HEK293 (cell line): Measurements from ENCODE around the gene ELN.

ENCODE experiments used
- CTCF ChIA-PET: fragments of 350-600 bp; formaldehyde crosslinking; extraction: SDS; loops from one replicate; lab custom pipeline; 2021; ENCODE audit warnings: antibody characterized with exemption; lab: Yijun Ruan, JAX
- POLR2A ChIA-PET: fragments of 300-600 bp; formaldehyde crosslinking; extraction: SDS; loops from one replicate; lab custom pipeline; 2020; ENCODE audit warnings: antibody characterized with exemption, inconsistent platforms; lab: Yijun Ruan, JAX
- H3K27ac ChIP-seq: fragments of 200-500 bp; sonication (Bioruptor generic); 2 replicates; pipeline ENCODE4 v1.5.1; 2014; ENCODE audit warnings: low read depth, low read length, control low read depth, inconsistent platforms; ENCODE audit errors: extremely low read depth
- H3K36me3 ChIP-seq, 2 experiments: fragments of 200-500 bp in 1 of 2; sonication (Bioruptor generic) in 1 of 2; 1 replicate in 1 of 2; 2 replicates in 1 of 2; pipeline ENCODE4 v1.5.1; 2014 to 2017; ENCODE audit warnings: inconsistent platforms in 2 of 2, low read length in 2 of 2; ENCODE audit not compliant: control insufficient read depth in 2 of 2, insufficient read depth in 1 of 2
- H3K4me1 ChIP-seq: fragments of 200-500 bp; sonication (Bioruptor generic); 2 replicates; pipeline ENCODE4 v1.5.1; 2014; ENCODE audit warnings: mild to moderate bottlenecking, low read length, inconsistent platforms; ENCODE audit not compliant: control insufficient read depth, insufficient read depth
- H3K4me3 ChIP-seq: 2 replicates; pipeline ENCODE4 v1.5.1; 2011; ENCODE audit warnings: low read depth, mild to moderate bottlenecking, control low read depth, low read length, moderate library complexity
- H3K9me3 ChIP-seq: fragments of 200-500 bp; sonication (Bioruptor generic); 2 replicates; pipeline ENCODE4 v1.5.1; 2014; ENCODE audit warnings: low read depth, low read length, inconsistent platforms; ENCODE audit not compliant: control insufficient read depth, insufficient read depth
- SALL2 ChIP-seq: fragments of 450-650 bp; formaldehyde crosslinking; IDR thresholded peaks from 2 replicates; pipeline ENCODE4 v1.5.0; 2017; ENCODE audit warnings: missing biosample characterization, mild to moderate bottlenecking, missing genetic modification characterization, borderline replicate concordance
- SP3 ChIP-seq: fragments of 450-650 bp; formaldehyde crosslinking; IDR thresholded peaks from 2 replicates; pipeline ENCODE4 v1.5.1; 2016; ENCODE audit warnings: missing biosample characterization, missing genetic modification characterization
- ZBTB21 ChIP-seq: fragments of 450-650 bp; formaldehyde crosslinking; IDR thresholded peaks from 2 replicates; pipeline ENCODE4 v1.5.1; 2017; ENCODE audit warnings: missing biosample characterization, missing genetic modification characterization
- ZBTB7A ChIP-seq: fragments of 450-650 bp; formaldehyde crosslinking; IDR thresholded peaks from 2 replicates; pipeline ENCODE4 v1.5.1; 2016; ENCODE audit warnings: low read depth, missing biosample characterization, missing genetic modification characterization
- ZNF114 ChIP-seq: fragments of 450-650 bp; formaldehyde crosslinking; IDR thresholded peaks from 2 replicates; pipeline ENCODE4 v1.5.0; 2017; ENCODE audit warnings: missing biosample characterization, missing genetic modification characterization
- ZNF132 ChIP-seq: fragments of 450-650 bp; formaldehyde crosslinking; IDR thresholded peaks from 2 replicates; pipeline ENCODE4 v1.5.1; 2017; ENCODE audit warnings: missing biosample characterization, missing genetic modification characterization, borderline replicate concordance
- ZNF133 ChIP-seq: fragments of 450-650 bp; formaldehyde crosslinking; IDR thresholded peaks from 2 replicates; pipeline ENCODE4 v1.5.1; 2016; ENCODE audit warnings: missing biosample characterization, missing genetic modification characterization
- ZNF174 ChIP-seq: fragments of 450-650 bp; formaldehyde crosslinking; IDR thresholded peaks from 2 replicates; pipeline ENCODE4 v1.5.0; 2017; ENCODE audit warnings: missing biosample characterization, mild to moderate bottlenecking, missing genetic modification characterization
- ZNF175 ChIP-seq: fragments of 450-650 bp; formaldehyde crosslinking; IDR thresholded peaks from 2 replicates; pipeline ENCODE4 v1.5.1; 2016; ENCODE audit warnings: missing biosample characterization, missing genetic modification characterization
- ZNF274 ChIP-seq, 2 experiments: fragments of 200-500 bp in 1 of 2; fragments of 450-650 bp in 1 of 2; sonication (Bioruptor generic) in 1 of 2; formaldehyde crosslinking in 1 of 2; IDR thresholded peaks; 2 replicates each; pipeline versions ENCODE4 v1.5.1 to v1.6.1; 2014 to 2016; ENCODE audit warnings: borderline replicate concordance in 1 of 2, inconsistent platforms in 1 of 2, low read length in 1 of 2, missing biosample characterization in 1 of 2, missing genetic modification characterization in 1 of 2
- ZNF354C ChIP-seq: fragments of 450-650 bp; formaldehyde crosslinking; IDR thresholded peaks from 2 replicates; pipeline ENCODE4 v1.5.1; 2016; ENCODE audit warnings: missing biosample characterization, missing genetic modification characterization, low read depth, borderline replicate concordance
- ZNF664 ChIP-seq: fragments of 450-650 bp; formaldehyde crosslinking; IDR thresholded peaks from 2 replicates; pipeline ENCODE4 v1.5.1; 2016; ENCODE audit warnings: missing biosample characterization, missing genetic modification characterization
- TF ChIP-seq, protein P1 (sequence below): fragments of 450-650 bp; formaldehyde crosslinking; IDR thresholded peaks from 2 replicates; pipeline ENCODE4 v1.5.1; 2016; ENCODE audit warnings: missing biosample characterization, missing genetic modification characterization
- TF ChIP-seq, protein P2 (sequence below): fragments of 450-650 bp; formaldehyde crosslinking; IDR thresholded peaks from 2 replicates; pipeline ENCODE4 v1.5.1; 2016; ENCODE audit warnings: missing biosample characterization, missing genetic modification characterization
- TF ChIP-seq, protein P3 (sequence below): fragments of 450-650 bp; formaldehyde crosslinking; IDR thresholded peaks from 2 replicates; pipeline ENCODE4 v1.5.1; 2016; ENCODE audit warnings: missing biosample characterization, missing genetic modification characterization
- TF ChIP-seq, protein P4 (sequence below): fragments of 450-650 bp; formaldehyde crosslinking; IDR thresholded peaks from 2 replicates; pipeline ENCODE4 v1.5.1; 2017; ENCODE audit warnings: missing biosample characterization, missing genetic modification characterization
- TF ChIP-seq, protein P5 (sequence below): fragments of 450-650 bp; formaldehyde crosslinking; IDR thresholded peaks from 2 replicates; pipeline ENCODE4 v1.5.1; 2016; ENCODE audit warnings: missing biosample characterization, missing genetic modification characterization

The ELN gene

DNA sequence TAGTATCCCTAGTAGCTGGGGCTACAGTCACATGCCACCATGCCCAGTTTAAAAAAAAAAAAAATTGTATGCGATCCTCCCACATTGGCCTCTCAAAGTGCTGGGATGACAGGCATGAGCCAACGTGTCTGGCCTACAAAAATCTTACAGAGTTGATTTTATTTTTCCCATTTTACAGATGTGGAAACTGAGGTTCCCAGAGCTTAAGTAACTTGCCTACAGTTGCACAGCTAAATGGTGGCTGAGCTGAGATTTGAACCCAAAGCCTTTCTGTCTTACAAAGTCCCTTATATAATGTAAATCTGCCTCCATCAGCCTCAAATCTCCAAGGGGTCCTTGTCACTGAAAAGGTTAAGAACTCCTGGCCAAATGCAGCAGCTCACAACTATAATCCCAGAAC is 31.1 kb downstream of the ELN start:
- POLR2A ChIA-PET, result no interaction called here
- CTCF ChIA-PET, result interaction anchor here (0.6 to 2.0 kb wide), 4 partner anchors 9 to 362 kb away, joined by 3 to 5 read pairs (median 4); no protein-coding TSS in a partner anchor
- TF ChIP-seq, protein P1, sequence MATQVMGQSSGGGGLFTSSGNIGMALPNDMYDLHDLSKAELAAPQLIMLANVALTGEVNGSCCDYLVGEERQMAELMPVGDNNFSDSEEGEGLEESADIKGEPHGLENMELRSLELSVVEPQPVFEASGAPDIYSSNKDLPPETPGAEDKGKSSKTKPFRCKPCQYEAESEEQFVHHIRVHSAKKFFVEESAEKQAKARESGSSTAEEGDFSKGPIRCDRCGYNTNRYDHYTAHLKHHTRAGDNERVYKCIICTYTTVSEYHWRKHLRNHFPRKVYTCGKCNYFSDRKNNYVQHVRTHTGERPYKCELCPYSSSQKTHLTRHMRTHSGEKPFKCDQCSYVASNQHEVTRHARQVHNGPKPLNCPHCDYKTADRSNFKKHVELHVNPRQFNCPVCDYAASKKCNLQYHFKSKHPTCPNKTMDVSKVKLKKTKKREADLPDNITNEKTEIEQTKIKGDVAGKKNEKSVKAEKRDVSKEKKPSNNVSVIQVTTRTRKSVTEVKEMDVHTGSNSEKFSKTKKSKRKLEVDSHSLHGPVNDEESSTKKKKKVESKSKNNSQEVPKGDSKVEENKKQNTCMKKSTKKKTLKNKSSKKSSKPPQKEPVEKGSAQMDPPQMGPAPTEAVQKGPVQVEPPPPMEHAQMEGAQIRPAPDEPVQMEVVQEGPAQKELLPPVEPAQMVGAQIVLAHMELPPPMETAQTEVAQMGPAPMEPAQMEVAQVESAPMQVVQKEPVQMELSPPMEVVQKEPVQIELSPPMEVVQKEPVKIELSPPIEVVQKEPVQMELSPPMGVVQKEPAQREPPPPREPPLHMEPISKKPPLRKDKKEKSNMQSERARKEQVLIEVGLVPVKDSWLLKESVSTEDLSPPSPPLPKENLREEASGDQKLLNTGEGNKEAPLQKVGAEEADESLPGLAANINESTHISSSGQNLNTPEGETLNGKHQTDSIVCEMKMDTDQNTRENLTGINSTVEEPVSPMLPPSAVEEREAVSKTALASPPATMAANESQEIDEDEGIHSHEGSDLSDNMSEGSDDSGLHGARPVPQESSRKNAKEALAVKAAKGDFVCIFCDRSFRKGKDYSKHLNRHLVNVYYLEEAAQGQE (tag by site-specific recombination), result no peak
- TF ChIP-seq ZNF132 (tag by site-specific recombination) (no peak), SP3 (tag by site-specific recombination) (no peak), ZNF274 (IDR thresholded peaks at IDR 0.05; ENCODE audit: low read length) (no peak), ZNF274 (tag by site-specific recombination; IDR thresholded peaks at IDR 0.05; ENCODE audit: borderline replicate concordance) (no peak), ZNF114 (tag by site-specific recombination) (no peak), ZNF175 (tag by site-specific recombination) (no peak), ZNF174 (tag by site-specific recombination) (no peak), ZBTB7A (no peak), ZNF133 (tag by site-specific recombination) (no peak), ZNF354C (tag by site-specific recombination) (no peak), SALL2 (tag by site-specific recombination) (no peak), ZBTB21 (tag by site-specific recombination) (no peak), ZNF664 (tag by site-specific recombination) (no peak)
- TF ChIP-seq, protein P2, sequence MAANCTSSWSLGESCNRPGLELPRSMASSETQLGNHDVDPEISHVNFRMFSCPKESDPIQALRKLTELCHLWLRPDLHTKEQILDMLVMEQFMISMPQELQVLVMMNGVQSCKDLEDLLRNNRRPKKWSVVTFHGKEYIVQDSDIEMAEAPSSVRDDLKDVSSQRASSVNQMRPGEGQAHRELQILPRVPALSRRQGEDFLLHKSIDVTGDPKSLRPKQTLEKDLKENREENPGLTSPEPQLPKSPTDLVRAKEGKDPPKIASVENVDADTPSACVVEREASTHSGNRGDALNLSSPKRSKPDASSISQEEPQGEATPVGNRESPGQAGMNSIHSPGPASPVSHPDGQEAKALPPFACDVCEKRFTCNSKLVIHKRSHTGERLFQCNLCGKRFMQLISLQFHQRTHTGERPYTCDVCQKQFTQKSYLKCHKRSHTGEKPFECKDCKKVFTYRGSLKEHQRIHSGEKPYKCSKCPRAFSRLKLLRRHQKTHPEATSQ (tag by site-specific recombination), result no peak
- TF ChIP-seq, protein P3, sequence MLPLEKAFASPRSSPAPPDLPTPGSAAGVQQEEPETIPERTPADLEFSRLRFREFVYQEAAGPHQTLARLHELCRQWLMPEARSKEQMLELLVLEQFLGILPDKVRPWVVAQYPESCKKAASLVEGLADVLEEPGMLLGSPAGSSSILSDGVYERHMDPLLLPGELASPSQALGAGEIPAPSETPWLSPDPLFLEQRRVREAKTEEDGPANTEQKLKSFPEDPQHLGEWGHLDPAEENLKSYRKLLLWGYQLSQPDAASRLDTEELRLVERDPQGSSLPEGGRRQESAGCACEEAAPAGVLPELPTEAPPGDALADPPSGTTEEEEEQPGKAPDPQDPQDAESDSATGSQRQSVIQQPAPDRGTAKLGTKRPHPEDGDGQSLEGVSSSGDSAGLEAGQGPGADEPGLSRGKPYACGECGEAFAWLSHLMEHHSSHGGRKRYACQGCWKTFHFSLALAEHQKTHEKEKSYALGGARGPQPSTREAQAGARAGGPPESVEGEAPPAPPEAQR (tag by site-specific recombination), result no peak
- TF ChIP-seq, protein P4, sequence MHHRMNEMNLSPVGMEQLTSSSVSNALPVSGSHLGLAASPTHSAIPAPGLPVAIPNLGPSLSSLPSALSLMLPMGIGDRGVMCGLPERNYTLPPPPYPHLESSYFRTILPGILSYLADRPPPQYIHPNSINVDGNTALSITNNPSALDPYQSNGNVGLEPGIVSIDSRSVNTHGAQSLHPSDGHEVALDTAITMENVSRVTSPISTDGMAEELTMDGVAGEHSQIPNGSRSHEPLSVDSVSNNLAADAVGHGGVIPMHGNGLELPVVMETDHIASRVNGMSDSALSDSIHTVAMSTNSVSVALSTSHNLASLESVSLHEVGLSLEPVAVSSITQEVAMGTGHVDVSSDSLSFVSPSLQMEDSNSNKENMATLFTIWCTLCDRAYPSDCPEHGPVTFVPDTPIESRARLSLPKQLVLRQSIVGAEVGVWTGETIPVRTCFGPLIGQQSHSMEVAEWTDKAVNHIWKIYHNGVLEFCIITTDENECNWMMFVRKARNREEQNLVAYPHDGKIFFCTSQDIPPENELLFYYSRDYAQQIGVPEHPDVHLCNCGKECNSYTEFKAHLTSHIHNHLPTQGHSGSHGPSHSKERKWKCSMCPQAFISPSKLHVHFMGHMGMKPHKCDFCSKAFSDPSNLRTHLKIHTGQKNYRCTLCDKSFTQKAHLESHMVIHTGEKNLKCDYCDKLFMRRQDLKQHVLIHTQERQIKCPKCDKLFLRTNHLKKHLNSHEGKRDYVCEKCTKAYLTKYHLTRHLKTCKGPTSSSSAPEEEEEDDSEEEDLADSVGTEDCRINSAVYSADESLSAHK (tag by site-specific recombination), result no peak
- TF ChIP-seq, protein P5, sequence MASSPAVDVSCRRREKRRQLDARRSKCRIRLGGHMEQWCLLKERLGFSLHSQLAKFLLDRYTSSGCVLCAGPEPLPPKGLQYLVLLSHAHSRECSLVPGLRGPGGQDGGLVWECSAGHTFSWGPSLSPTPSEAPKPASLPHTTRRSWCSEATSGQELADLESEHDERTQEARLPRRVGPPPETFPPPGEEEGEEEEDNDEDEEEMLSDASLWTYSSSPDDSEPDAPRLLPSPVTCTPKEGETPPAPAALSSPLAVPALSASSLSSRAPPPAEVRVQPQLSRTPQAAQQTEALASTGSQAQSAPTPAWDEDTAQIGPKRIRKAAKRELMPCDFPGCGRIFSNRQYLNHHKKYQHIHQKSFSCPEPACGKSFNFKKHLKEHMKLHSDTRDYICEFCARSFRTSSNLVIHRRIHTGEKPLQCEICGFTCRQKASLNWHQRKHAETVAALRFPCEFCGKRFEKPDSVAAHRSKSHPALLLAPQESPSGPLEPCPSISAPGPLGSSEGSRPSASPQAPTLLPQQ (tag by site-specific recombination), result no peak
- H3K27ac ChIP-seq, result no peak overlapping the region
- H3K9me3 ChIP-seq, result no peaks in the 10 kb centered on the region
- H3K4me3 ChIP-seq, result no peak overlapping the region
- H3K4me1 ChIP-seq, result no peaks in the 10 kb centered on the region
- no peaks in the 10 kb centered on the region for H3K36me3 ChIP-seq
